HepG2 (cell line): ENCODE measurements around the gene PEX14. TPM values are rescaled to one million over a fixed set of nuclear protein-coding genes. Genes with fewer than 3 reads are reported as not detected.

Experiments used
- BRD4 ChIP-seq: sonication (generic); formaldehyde crosslinking; IDR thresholded peaks from 2 replicates; pipeline ENCODE4 v1.4.0; 2020; ENCODE audit warnings: missing genetic modification reagents
- FOXJ3 ChIP-seq: sonication (generic); formaldehyde crosslinking; IDR thresholded peaks from 2 replicates; pipeline ENCODE4 v1.4.0; 2020; ENCODE audit warnings: missing genetic modification reagents, mild to moderate bottlenecking, borderline replicate concordance
- HNRNPL ChIP-seq: fragments of 200-400 bp; formaldehyde crosslinking; IDR thresholded peaks from 2 replicates; pipeline ENCODE4 v1.6.1; 2017; ENCODE audit warnings: mild to moderate bottlenecking, low read depth, low read length
- LRRFIP1 ChIP-seq: sonication (generic); formaldehyde crosslinking; conservative IDR thresholded peaks from 2 replicates; pipeline ENCODE4 v1.4.0; 2020; ENCODE audit warnings: missing genetic modification reagents
- NR2F1 ChIP-seq, 2 experiments: fragments of 450-650 bp in 1 of 2; formaldehyde crosslinking in 1 of 2; IDR thresholded peaks; 2 replicates each; pipeline versions ENCODE4 v1.5.0 to v1.6.1; 2016 to 2020; ENCODE audit warnings: mild to moderate bottlenecking in 1 of 2, missing compliant biosample characterization in 1 of 2, missing genetic modification reagents in 1 of 2, moderate library complexity in 1 of 2
- RBM22 ChIP-seq: fragments of 200-400 bp; formaldehyde crosslinking; optimal IDR thresholded peaks from 2 replicates; pipeline ENCODE3; 2017; ENCODE audit warnings: mild to moderate bottlenecking, low read length, moderate library complexity
- UBTF ChIP-seq: sonication (generic); formaldehyde crosslinking; IDR thresholded peaks from 2 replicates; pipeline ENCODE4 v1.4.0; 2020; ENCODE audit warnings: mild to moderate bottlenecking, missing genetic modification reagents
- ZBTB4 ChIP-seq: sonication (generic); formaldehyde crosslinking; IDR thresholded peaks from 2 replicates; pipeline ENCODE4 v1.4.0; 2020; ENCODE audit warnings: missing genetic modification reagents, mild to moderate bottlenecking, borderline replicate concordance
- ZBTB46 ChIP-seq: sonication (generic); formaldehyde crosslinking; IDR thresholded peaks from 2 replicates; pipeline ENCODE4 v1.4.0; 2020; ENCODE audit warnings: mild to moderate bottlenecking, missing genetic modification reagents, borderline replicate concordance
- ZNF383 ChIP-seq: sonication (generic); formaldehyde crosslinking; IDR thresholded peaks from 2 replicates; pipeline ENCODE4 v1.4.0; 2020; ENCODE audit warnings: missing genetic modification reagents, mild to moderate bottlenecking, borderline replicate concordance
- ZNF574 ChIP-seq: sonication (generic); formaldehyde crosslinking; IDR thresholded peaks from 2 replicates; pipeline ENCODE4 v1.4.0; 2020; ENCODE audit warnings: missing genetic modification reagents
- polyA plus RNA-seq, 8 experiments: library from polyadenylated mRNA; depleted of rRNA in 3 of 8; stranded (reverse) in 7 of 8; unstranded in 1 of 8; fragments of >200 nt; fragmentation: Illumina TruSeq in 4 of 8; extraction: Trizol in 4 of 8; gene quantifications; 2 replicates each; pipeline versions ENCODE4 v1.2.1 to v1.2.3, GENCODE V29; 2011 to 2016; ENCODE audit warnings: low read depth in 4 of 8, missing spikeins in 1 of 8, mixed read lengths in 1 of 8; ENCODE audit not compliant: insufficient read depth in 1 of 8
- total RNA-seq, 5 experiments: library from RNA; depleted of rRNA; stranded (reverse); fragments of >200 nt; fragmentation: Illumina TruSeq; extraction: Trizol; gene quantifications; 2 replicates each; pipeline ENCODE4 v1.2.3, GENCODE V29; 2016; ENCODE audit warnings: low read depth in 1 of 5

The PEX14 gene
- total and polyA plus RNA-seq, 2 of the 13 experiments (the other 11 are each of a cell fraction or from before 2014, with no cell fraction given), result 6.5 to 9.9 TPM

GRCh38 chr1:10474613-10475507 lies at the start of gene PEX14 (continued):
- TF ChIP-seq BRD4 (peak; percentile 91), LRRFIP1 (no peak), ZNF383 (CRISPR knock-in tag) (no peak), RBM22 (no peak), NR2F1 (CRISPR knock-in tag; IDR thresholded peaks at IDR 0.05) (peak in 1 of 2 experiments; percentile 23; a peak in 2 of 4 replicates), FOXJ3 (CRISPR knock-in tag) (no peak), HNRNPL (0 out of 2 replicates have a peak, but pooled peaks have one; percentile 68), ZNF574 (peak; percentile 91), UBTF (CRISPR knock-in tag) (peak; percentile 59; the same call in 1 of the 2 replicates), ZBTB46 (CRISPR knock-in tag) (no peak), ZBTB4 (CRISPR knock-in tag) (0 out of 2 replicates have a peak, but pooled peaks have one; percentile 28)
